ENCODE results near the gene IQCM.

Gene IQCM

DNA sequence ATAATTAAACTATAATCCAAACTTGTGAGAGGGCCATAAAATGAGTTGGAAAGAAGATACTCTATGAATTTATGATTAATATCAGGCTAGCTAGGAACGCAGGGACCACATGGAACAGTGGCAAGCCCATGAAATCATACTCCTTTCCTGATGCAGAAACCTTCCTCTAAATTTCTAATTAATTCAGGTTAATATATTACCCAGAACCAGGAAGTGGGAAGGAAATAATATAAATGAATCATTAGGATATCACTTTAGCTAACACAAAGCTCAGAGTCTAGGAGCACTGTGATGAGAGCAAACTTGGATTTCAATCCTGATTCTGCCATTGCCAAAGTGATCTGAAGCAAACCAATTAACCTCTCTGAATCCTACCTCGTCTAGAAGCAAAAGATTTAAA lies 68.0 kb downstream of the IQCM start:
- Histone ChIP-seq H3K9me3 (ENCODE audit: control insufficient read depth in 2 of 2, low read length in 2 of 2) (no peaks in the 10 kb centered on the region), H3K4me3 (ENCODE audit: low read length in 2 of 2) (no peak overlapping the region), H3K27me3 (ENCODE audit: control insufficient read depth in 2 of 2, insufficient read depth in 2 of 2, low read length in 2 of 2) (no peaks in the 10 kb centered on the region), H3K4me1 (ENCODE audit: control insufficient read depth in 2 of 2, insufficient read depth in 2 of 2, low read length in 2 of 2) (no peaks in the 10 kb centered on the region), H3K27ac (ENCODE audit: low read depth in 2 of 2, low read length in 2 of 2) (no peak overlapping the region), H3K36me3 (ENCODE audit: control insufficient read depth in 2 of 2, insufficient read depth in 2 of 2, low read length in 2 of 2) (no peaks in the 10 kb centered on the region), H3K9ac (ENCODE audit: low read depth in 1 of 2, low read length in 2 of 2) (no peak overlapping the region)

DNA sequence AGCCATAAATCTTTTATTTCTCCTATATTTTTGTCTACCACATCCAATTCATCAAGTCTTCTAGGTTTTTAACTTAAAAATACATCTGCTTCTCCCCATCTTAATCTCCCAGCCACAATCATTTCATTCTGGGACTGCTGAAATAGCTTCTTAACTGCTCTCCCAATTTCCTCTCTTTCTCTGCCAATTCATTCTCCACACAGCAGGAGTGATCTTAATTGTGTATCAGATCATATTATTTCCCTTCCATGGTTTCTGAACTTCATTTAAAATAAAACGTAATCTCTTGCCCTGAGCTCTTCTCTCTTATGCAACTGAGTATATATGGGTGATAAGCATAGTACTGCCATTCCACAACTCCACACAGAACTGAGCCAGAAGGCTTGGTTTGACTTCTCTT lies 69.4 kb downstream of the IQCM start:
- Histone ChIP-seq H3K36me3 (ENCODE audit: control insufficient read depth in 2 of 2, insufficient read depth in 2 of 2, low read length in 2 of 2) (no peaks in the 10 kb centered on the region), H3K4me1 (ENCODE audit: control insufficient read depth in 2 of 2, insufficient read depth in 2 of 2, low read length in 2 of 2) (no peaks in the 10 kb centered on the region), H3K4me3 (ENCODE audit: low read length in 2 of 2) (no peak overlapping the region), H3K9ac (ENCODE audit: low read depth in 1 of 2, low read length in 2 of 2) (no peak overlapping the region), H3K9me3 (ENCODE audit: control insufficient read depth in 2 of 2, low read length in 2 of 2) (no peaks in the 10 kb centered on the region), H3K27ac (ENCODE audit: low read depth in 2 of 2, low read length in 2 of 2) (no peak overlapping the region), H3K27me3 (ENCODE audit: control insufficient read depth in 2 of 2, insufficient read depth in 2 of 2, low read length in 2 of 2) (no peaks in the 10 kb centered on the region)

DNA sequence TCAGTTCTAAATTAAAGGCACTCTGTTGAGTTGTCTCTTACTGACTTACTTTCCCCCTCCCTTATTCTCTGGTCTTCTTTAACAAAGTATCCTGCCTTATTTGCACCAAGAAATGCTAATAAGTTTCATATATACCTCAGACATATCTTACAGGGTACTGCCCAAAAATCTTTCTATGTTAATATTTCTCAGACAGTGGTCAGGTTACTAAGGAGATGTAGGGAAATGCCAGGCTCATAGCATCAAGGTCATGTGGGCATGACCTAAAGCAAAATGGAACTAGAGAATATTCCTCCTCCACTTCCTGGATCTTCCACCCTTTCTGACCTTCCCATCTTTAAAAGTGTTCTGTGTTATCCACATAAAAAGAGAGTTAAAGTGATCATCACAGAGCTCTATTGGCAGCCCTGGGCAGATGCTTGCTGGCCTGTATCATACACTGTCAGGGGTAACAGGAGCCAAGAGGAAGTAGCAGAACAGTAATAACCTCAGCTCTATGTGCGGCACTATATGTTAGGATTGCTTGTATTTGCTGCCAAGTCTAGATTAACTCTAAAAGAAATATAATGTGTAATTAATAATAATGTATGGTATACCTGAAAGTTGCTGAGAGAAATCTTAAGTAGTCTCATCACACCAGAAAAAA lies 74.3 kb downstream of the IQCM start:
- no peak overlapping the region for H3K9ac ChIP-seq (ENCODE audit: low read depth in 1 of 2, low read length in 2 of 2)
- no peaks in the 10 kb centered on the region for H3K27me3 ChIP-seq (ENCODE audit: control insufficient read depth in 2 of 2, insufficient read depth in 2 of 2, low read length in 2 of 2)
- H3K27ac ChIP-seq (ENCODE audit: low read depth in 2 of 2, low read length in 2 of 2), result no peak overlapping the region
- H3K36me3 ChIP-seq (ENCODE audit: control insufficient read depth in 2 of 2, insufficient read depth in 2 of 2, low read length in 2 of 2), result no peaks in the 10 kb centered on the region
- no peaks in the 10 kb centered on the region for H3K4me1 ChIP-seq (ENCODE audit: control insufficient read depth in 2 of 2, insufficient read depth in 2 of 2, low read length in 2 of 2)
- no peaks in the 10 kb centered on the region for H3K9me3 ChIP-seq (ENCODE audit: control insufficient read depth in 2 of 2, low read length in 2 of 2)
- no peak overlapping the region for H3K4me3 ChIP-seq (ENCODE audit: low read length in 2 of 2)

DNA sequence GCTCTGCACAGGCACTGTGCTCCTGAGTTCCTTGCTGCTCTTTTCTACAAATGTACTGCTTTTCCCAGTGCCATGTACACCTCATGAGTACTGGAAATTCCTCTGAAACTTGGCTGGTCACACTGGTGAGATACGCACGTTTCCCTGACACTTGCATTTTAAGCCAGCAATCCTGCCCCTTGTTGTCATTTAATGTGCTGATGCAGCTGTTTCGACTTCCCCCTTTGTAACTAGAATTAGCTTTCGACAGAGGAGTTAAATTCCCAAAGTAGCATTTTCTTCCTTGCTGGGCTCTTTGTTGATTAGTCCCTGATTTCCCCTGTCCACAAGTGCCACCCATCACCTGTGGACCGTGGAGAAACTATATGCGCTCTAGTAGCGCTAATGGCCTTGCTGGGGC lies 77.5 kb downstream of the IQCM start:
- no peaks in the 10 kb centered on the region for H3K4me1 ChIP-seq (ENCODE audit: control insufficient read depth in 2 of 2, insufficient read depth in 2 of 2, low read length in 2 of 2)
- no peaks in the 10 kb centered on the region for H3K27me3 ChIP-seq (ENCODE audit: control insufficient read depth in 2 of 2, insufficient read depth in 2 of 2, low read length in 2 of 2)
- no peak overlapping the region for H3K9ac ChIP-seq (ENCODE audit: low read depth in 1 of 2, low read length in 2 of 2)
- no peak overlapping the region for H3K4me3 ChIP-seq (ENCODE audit: low read length in 2 of 2)
- H3K27ac ChIP-seq (ENCODE audit: low read depth in 2 of 2, low read length in 2 of 2), result no peak overlapping the region
- no peaks in the 10 kb centered on the region for H3K9me3 ChIP-seq (ENCODE audit: control insufficient read depth in 2 of 2, low read length in 2 of 2)
- no peaks in the 10 kb centered on the region for H3K36me3 ChIP-seq (ENCODE audit: control insufficient read depth in 2 of 2, insufficient read depth in 2 of 2, low read length in 2 of 2)

DNA sequence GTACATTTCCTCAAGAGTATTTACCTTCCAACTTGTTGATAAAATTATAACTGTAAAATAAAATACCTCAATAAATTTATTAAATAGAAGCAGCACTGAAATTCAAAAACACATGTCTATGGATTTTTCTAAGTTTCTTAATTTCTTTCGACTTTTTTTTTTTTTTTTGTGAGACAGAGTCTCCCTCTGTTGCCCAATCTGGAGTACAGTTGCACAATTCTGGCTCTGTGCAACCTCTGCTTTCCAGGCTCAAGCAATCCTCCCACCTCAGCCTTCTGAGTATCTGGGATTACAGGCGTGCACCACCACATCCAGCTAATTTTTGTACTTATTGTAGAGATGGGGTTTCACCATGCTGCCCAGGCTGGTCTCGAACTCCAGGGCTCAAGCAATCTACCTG lies 79.8 kb downstream of the IQCM start:
- Histone ChIP-seq H3K36me3 (ENCODE audit: control insufficient read depth in 2 of 2, insufficient read depth in 2 of 2, low read length in 2 of 2) (peaks cover 0 to 3% of the 10 kb centered on the region in 2 donors), H3K9ac (ENCODE audit: low read depth in 1 of 2, low read length in 2 of 2) (no peak overlapping the region), H3K27me3 (ENCODE audit: control insufficient read depth in 2 of 2, insufficient read depth in 2 of 2, low read length in 2 of 2) (no peaks in the 10 kb centered on the region), H3K9me3 (ENCODE audit: control insufficient read depth in 2 of 2, low read length in 2 of 2) (no peaks in the 10 kb centered on the region), H3K4me1 (ENCODE audit: control insufficient read depth in 2 of 2, insufficient read depth in 2 of 2, low read length in 2 of 2) (no peaks in the 10 kb centered on the region), H3K27ac (ENCODE audit: low read depth in 2 of 2, low read length in 2 of 2) (no peak overlapping the region), H3K4me3 (ENCODE audit: low read length in 2 of 2) (no peak overlapping the region)

DNA sequence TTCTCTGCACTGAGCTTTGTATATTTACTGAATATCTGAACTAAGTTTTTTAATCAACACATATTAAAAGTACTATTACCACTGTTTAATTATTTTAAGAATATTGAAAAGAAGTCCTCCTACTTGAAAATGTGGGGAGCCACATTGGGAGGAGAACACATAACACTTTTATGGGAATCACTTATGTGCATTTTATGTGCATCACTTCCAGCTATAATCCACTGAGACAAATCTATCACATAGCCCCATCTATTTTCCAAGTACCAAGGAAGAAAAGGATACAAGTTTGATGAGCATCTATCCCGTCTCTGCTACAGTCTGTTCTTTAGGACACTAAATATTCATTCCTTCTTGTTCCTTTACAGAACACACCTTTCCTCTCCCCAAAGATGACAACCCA lies 87.2 kb downstream of the IQCM start:
- Histone ChIP-seq H3K9ac (ENCODE audit: low read depth in 1 of 2, low read length in 2 of 2) (no peak overlapping the region), H3K27ac (ENCODE audit: low read depth in 2 of 2, low read length in 2 of 2) (no peak overlapping the region), H3K9me3 (ENCODE audit: control insufficient read depth in 2 of 2, low read length in 2 of 2) (no peaks in the 10 kb centered on the region), H3K36me3 (ENCODE audit: control insufficient read depth in 2 of 2, insufficient read depth in 2 of 2, low read length in 2 of 2) (peaks cover 0 to 3% of the 10 kb centered on the region in 2 donors), H3K4me1 (ENCODE audit: control insufficient read depth in 2 of 2, insufficient read depth in 2 of 2, low read length in 2 of 2) (no peaks in the 10 kb centered on the region), H3K27me3 (ENCODE audit: control insufficient read depth in 2 of 2, insufficient read depth in 2 of 2, low read length in 2 of 2) (no peaks in the 10 kb centered on the region), H3K4me3 (ENCODE audit: low read length in 2 of 2) (no peak overlapping the region)

DNA sequence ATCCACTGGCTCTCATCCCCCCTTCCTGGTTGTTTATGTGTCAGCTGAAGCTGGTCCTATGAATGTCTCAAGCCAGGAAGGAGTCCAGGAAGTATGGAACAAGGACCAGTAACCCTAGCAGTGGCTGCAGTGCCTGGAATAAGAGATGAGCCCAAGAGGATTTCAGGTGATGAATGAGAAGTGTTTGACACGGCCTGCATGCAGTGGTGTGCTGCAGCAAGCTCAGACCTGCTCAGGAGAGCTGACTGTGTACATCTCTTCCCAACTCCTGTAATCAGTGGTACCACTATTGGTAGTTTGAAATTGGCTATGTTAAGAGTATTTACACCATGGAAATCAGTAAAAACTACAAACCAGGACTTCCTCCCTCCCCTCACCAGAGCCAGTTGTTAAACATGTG lies 88.0 kb downstream of the IQCM start:
- H3K4me3 ChIP-seq (ENCODE audit: low read length in 2 of 2), result no peak overlapping the region
- no peak overlapping the region for H3K27ac ChIP-seq (ENCODE audit: low read depth in 2 of 2, low read length in 2 of 2)
- no peak overlapping the region for H3K9ac ChIP-seq (ENCODE audit: low read depth in 1 of 2, low read length in 2 of 2)
- H3K36me3 ChIP-seq (ENCODE audit: control insufficient read depth in 2 of 2, insufficient read depth in 2 of 2, low read length in 2 of 2), result peaks cover 0 to 3% of the 10 kb centered on the region in 2 donors
- no peaks in the 10 kb centered on the region for H3K4me1 ChIP-seq (ENCODE audit: control insufficient read depth in 2 of 2, insufficient read depth in 2 of 2, low read length in 2 of 2)
- no peaks in the 10 kb centered on the region for H3K9me3 ChIP-seq (ENCODE audit: control insufficient read depth in 2 of 2, low read length in 2 of 2)
- H3K27me3 ChIP-seq (ENCODE audit: control insufficient read depth in 2 of 2, insufficient read depth in 2 of 2, low read length in 2 of 2), result no peaks in the 10 kb centered on the region

DNA sequence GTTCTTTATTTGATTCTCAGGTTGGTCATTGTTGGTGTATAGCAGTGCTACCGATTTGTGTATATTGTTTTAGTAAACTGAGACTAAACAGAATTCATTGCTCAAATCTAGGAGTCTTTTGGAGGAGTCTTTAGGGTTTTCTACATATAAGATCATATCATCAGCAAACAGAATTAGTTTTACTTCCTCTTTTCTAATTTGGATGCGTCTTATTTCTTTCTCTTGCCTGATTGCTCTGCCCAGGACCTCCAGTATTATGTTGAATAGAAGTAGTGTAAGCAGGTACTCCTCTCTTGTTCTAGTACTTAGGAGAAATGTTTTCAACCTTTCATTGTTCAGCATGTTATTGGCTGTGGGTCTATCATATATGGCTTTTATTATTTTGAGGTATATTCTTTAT lies 92.6 kb downstream of the IQCM start:
- Histone ChIP-seq H3K9me3 (ENCODE audit: control insufficient read depth in 2 of 2, low read length in 2 of 2) (no peaks in the 10 kb centered on the region), H3K4me1 (ENCODE audit: control insufficient read depth in 2 of 2, insufficient read depth in 2 of 2, low read length in 2 of 2) (no peaks in the 10 kb centered on the region), H3K27me3 (ENCODE audit: control insufficient read depth in 2 of 2, insufficient read depth in 2 of 2, low read length in 2 of 2) (no peaks in the 10 kb centered on the region), H3K4me3 (ENCODE audit: low read length in 2 of 2) (no peak overlapping the region), H3K36me3 (ENCODE audit: control insufficient read depth in 2 of 2, insufficient read depth in 2 of 2, low read length in 2 of 2) (no peaks in the 10 kb centered on the region), H3K9ac (ENCODE audit: low read depth in 1 of 2, low read length in 2 of 2) (no peak overlapping the region), H3K27ac (ENCODE audit: low read depth in 2 of 2, low read length in 2 of 2) (no peak overlapping the region)

DNA sequence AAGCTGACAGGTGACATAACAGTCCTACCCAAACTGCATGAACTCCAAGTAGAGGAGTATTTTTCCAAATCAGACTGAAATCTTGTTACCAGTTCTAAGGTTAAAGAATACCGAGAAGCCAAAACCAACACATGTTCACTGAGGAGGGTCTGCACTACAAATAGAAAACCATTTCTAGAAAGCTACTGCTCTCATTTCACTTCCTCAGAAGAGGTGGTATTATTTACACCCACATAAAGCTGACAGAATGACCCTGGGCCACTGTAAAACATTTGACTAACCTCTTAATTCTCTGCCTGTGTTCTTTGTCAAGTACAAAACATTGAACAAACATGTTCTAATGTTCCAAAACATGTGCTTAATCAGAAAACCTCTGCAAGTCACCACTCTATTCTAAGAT lies 95.8 kb downstream of the IQCM start:
- Histone ChIP-seq H3K9me3 (ENCODE audit: control insufficient read depth in 2 of 2, low read length in 2 of 2) (peaks cover 0 to 3% of the 10 kb centered on the region in 2 donors), H3K9ac (ENCODE audit: low read depth in 1 of 2, low read length in 2 of 2) (no peak overlapping the region), H3K27me3 (ENCODE audit: control insufficient read depth in 2 of 2, insufficient read depth in 2 of 2, low read length in 2 of 2) (no peaks in the 10 kb centered on the region), H3K4me1 (ENCODE audit: control insufficient read depth in 2 of 2, insufficient read depth in 2 of 2, low read length in 2 of 2) (no peaks in the 10 kb centered on the region), H3K4me3 (ENCODE audit: low read length in 2 of 2) (no peak overlapping the region), H3K36me3 (ENCODE audit: control insufficient read depth in 2 of 2, insufficient read depth in 2 of 2, low read length in 2 of 2) (no peaks in the 10 kb centered on the region), H3K27ac (ENCODE audit: low read depth in 2 of 2, low read length in 2 of 2) (no peak overlapping the region)

DNA sequence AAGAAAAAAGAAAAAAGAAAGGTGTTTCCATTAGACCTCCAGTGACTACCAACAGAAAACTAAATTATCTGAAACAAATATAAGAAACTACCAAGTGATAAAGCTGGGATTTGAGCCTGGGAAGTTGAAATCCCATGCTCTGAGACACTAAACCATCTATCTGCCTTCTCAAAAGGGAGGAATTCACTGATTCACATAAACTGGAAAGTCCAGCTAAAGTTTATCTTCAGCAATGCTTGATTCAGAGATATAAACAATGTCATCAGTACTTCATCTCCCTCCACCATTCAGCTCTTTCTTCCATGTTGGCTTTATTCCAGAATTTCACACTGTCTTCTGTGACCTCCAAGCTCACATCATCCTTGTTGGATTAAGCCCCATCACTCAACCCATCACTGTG lies 96.3 kb downstream of the IQCM start:
- Histone ChIP-seq H3K9ac (ENCODE audit: low read depth in 1 of 2, low read length in 2 of 2) (no peak overlapping the region), H3K27ac (ENCODE audit: low read depth in 2 of 2, low read length in 2 of 2) (no peak overlapping the region), H3K9me3 (ENCODE audit: control insufficient read depth in 2 of 2, low read length in 2 of 2) (peaks cover 0 to 3% of the 10 kb centered on the region in 2 donors), H3K36me3 (ENCODE audit: control insufficient read depth in 2 of 2, insufficient read depth in 2 of 2, low read length in 2 of 2) (no peaks in the 10 kb centered on the region), H3K4me1 (ENCODE audit: control insufficient read depth in 2 of 2, insufficient read depth in 2 of 2, low read length in 2 of 2) (no peaks in the 10 kb centered on the region), H3K27me3 (ENCODE audit: control insufficient read depth in 2 of 2, insufficient read depth in 2 of 2, low read length in 2 of 2) (no peaks in the 10 kb centered on the region), H3K4me3 (ENCODE audit: low read length in 2 of 2) (no peak overlapping the region)

DNA sequence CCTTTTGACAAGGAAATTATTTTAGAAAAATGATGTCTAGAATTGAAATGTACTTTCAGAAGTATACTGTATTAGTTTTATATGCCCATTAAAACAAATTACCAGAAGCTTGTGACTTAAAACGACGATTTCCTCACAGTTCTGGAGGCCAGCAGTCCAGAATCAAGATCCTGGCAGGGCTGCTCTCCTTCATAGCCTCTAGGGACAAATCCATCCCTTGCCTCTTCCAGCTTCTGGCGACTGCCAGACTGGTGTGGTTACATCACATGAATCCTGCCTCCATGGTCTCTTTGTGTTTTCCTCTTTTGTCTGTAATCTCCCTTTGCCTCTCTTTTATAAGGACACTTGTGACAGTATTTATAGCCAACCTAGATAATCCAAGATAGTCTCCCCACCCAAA lies 97.1 kb downstream of the IQCM start:
- Histone ChIP-seq H3K4me3 (ENCODE audit: low read length in 2 of 2) (no peak overlapping the region), H3K27me3 (ENCODE audit: control insufficient read depth in 2 of 2, insufficient read depth in 2 of 2, low read length in 2 of 2) (no peaks in the 10 kb centered on the region), H3K36me3 (ENCODE audit: control insufficient read depth in 2 of 2, insufficient read depth in 2 of 2, low read length in 2 of 2) (no peaks in the 10 kb centered on the region), H3K27ac (ENCODE audit: low read depth in 2 of 2, low read length in 2 of 2) (no peak overlapping the region), H3K9me3 (ENCODE audit: control insufficient read depth in 2 of 2, low read length in 2 of 2) (peaks cover 0 to 3% of the 10 kb centered on the region in 2 donors), H3K4me1 (ENCODE audit: control insufficient read depth in 2 of 2, insufficient read depth in 2 of 2, low read length in 2 of 2) (no peaks in the 10 kb centered on the region), H3K9ac (ENCODE audit: low read depth in 1 of 2, low read length in 2 of 2) (no peak overlapping the region)
